ACC112 (cell line): ENCODE results near the gene MAPK12.
"Not testable (repeated sequence)": the region's sequence is repeated elsewhere in the genome, so short reads cannot be mapped to it uniquely, and the experiment has no call there.

ENCODE experiments used
- H2AFZ ChIP-seq: fragments of 200-600 bp; sonication (generic); one replicate; pipeline ENCODE4 v1.6.0; 2017; ENCODE audit warnings: antibody characterized with exemption, low read length; ENCODE audit not compliant: unreplicated experiment
- H3K27ac ChIP-seq: fragments of 200-600 bp; sonication (generic); 2 replicates; pipeline ENCODE4 v1.5.1; 2014; ENCODE audit warnings: low read depth, mild to moderate bottlenecking, antibody characterized with exemption, low read length, moderate library complexity
- H3K27me3 ChIP-seq: fragments of 200-600 bp; sonication (generic); 2 replicates; pipeline ENCODE4 v1.6.1; 2014; ENCODE audit warnings: mild to moderate bottlenecking, antibody characterized with exemption, low read length, moderate library complexity, mixed read lengths; ENCODE audit not compliant: insufficient read depth
- H3K36me3 ChIP-seq: fragments of 200-600 bp; sonication (generic); 2 replicates; pipeline ENCODE4 v1.6.1; 2016; ENCODE audit warnings: mild to moderate bottlenecking, antibody characterized with exemption, low read length, moderate library complexity, mixed read lengths; ENCODE audit not compliant: insufficient read depth
- H3K4me1 ChIP-seq: fragments of 200-600 bp; sonication (generic); one replicate; pipeline ENCODE4 v1.6.1; 2016; ENCODE audit warnings: low read length, mixed read lengths; ENCODE audit not compliant: insufficient read depth, unreplicated experiment, control insufficient read depth
- H3K4me3 ChIP-seq: fragments of 200-600 bp; sonication (generic); 2 replicates; pipeline ENCODE4 v1.5.1; 2014; ENCODE audit warnings: mild to moderate bottlenecking, low read depth, low read length
- H3K79me2 ChIP-seq: fragments of 200-600 bp; sonication (generic); one replicate; pipeline ENCODE4 v1.6.0; 2016; ENCODE audit warnings: low read length; ENCODE audit not compliant: control insufficient read depth, unreplicated experiment, insufficient read depth

MAPK12 gene

DNA sequence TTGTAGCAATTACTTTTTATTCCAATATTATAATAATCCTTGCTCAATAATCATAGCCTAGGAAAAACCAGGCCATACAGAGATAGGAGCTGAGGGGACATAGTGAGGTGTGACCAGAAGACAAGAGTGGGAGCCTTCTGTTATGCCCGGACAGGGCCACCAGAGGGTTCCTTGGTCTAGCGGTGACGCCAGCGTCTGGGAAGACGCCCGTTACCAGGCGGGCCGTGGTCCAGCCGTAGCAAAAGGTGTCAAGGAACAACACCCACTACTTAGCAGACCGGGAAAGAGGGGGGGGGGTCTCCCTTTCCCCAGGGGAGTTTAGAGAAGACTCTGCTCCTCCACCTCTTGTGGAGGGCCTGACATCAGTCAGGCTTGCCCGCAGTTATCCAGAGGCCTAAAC is 11.9 kb upstream of the MAPK12 start:
- not testable (repeated sequence) for H3K79me2 ChIP-seq, H2AFZ ChIP-seq, H3K27ac ChIP-seq, H3K4me3 ChIP-seq, H3K36me3 ChIP-seq, H3K27me3 ChIP-seq
- peaks cover 15% of the 10 kb centered on the region for H3K4me1 ChIP-seq

DNA sequence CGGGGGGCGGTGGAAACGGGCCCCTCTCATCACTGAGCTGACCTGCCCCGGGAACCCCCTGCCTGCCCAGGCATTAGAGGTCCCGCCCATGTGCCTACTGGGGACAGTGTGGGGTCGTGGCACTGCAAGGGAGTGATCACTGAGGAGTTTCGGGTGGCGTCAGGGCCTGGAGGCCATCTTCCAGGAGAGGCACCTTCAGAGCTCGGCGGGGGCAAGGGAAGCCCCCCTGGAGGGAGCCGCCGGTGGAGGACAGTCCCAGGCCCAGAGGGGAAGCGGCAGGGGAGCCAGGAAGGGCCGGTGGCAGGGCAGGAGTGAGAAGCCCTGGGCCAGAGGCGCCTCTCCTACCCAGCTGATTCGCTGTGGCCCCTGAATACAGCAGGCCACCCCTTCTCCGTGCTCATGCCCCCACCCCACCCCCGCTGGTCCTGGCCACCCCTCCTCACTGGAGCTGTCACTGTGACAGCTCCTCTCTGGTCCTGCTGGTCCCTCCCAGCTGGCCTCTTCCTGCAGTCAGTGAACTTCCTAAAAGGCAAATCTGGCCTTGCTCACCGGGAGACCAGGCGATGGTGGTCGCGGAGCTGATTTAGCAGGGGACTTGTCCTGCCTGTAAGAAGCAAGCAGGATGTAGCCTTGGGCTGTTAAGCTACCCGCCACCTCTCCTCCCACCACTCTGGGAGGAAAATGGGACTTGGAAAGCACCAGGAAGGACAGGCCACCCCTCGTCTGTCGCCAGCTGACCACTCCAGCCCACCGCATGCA is 10.7 kb upstream of the MAPK12 start:
- no peaks in the 10 kb centered on the region for H3K27me3 ChIP-seq
- peaks cover 20% of the 10 kb centered on the region for H3K4me1 ChIP-seq
- H2AFZ ChIP-seq, result no peak overlapping the region
- no peaks in the 10 kb centered on the region for H3K79me2 ChIP-seq
- H3K27ac ChIP-seq, result no peak overlapping the region
- H3K36me3 ChIP-seq, result no peaks in the 10 kb centered on the region; the same call in 1 of the 2 replicates
- no peak overlapping the region for H3K4me3 ChIP-seq

DNA sequence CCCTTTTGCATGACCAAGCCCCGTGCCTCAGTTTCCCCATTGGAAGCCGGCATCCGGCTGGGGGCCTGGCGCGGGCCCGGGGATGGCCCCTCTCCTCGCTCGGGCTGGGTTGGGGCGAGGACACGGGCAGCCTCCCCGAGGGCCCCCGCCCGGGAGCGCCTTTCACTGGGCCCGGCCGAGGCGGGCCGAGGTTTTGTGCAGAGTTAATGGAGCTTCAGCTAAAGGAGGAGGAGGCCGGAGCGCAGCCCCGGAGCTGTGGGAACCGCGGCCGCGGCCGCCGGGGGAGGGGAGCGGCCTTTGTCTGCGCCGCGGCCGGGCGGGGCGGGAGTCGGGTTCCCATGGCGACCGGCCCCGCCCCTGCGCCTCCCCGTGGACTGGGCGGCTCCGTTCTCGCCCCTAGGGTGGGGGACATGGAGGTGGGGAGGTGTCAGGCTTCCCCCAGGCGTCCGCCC is 10.1 kb upstream of the MAPK12 start:
- H3K27me3 ChIP-seq, result no peaks in the 10 kb centered on the region
- H3K4me3 ChIP-seq, result peak overlapping the region; percentile 78
- H3K79me2 ChIP-seq, result no peaks in the 10 kb centered on the region
- peaks cover 20% of the 10 kb centered on the region for H3K4me1 ChIP-seq
- H2AFZ ChIP-seq, result no peak overlapping the region
- H3K27ac ChIP-seq, result no peak overlapping the region
- H3K36me3 ChIP-seq, result no peaks in the 10 kb centered on the region; the same call in 1 of the 2 replicates

DNA sequence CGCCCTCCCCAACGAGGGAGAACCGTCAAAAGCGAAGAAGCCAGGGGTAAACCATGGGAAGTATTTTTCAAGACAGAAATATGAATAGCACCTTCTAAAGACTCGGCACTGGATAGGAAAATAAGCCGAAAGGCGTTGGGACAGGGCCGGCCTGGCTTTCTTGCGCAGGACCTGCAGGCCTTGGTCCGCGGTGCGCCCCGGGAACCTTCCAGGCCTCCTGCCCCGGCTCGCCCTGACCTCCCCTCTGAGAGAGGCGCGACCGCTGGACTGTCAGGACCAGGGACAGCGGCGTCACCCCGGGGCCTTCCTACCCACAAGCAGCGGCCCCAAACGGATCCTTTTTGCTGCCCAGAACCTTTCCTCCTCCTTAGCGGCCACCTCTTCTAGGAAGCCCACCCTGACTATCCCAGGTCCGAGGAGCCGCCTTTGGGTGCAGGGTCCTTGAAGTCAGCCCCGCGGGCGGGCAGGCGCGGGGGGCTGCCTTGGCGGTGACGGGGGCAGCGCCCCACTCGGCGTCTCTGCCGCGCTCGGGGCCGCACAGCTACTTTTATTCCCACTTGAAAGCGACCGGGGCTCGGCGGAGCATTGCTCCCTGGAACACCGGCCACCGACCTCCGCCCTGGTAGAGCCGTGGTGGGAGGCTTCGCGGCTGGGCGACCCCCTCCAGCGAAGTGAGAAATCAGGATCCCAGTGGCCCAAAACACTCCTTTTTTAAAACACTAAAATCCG is 9.3 kb upstream of the MAPK12 start:
- Histone ChIP-seq H3K4me1 (peaks cover 20% of the 10 kb centered on the region), H3K27ac (no peak overlapping the region), H3K4me3 (peak overlapping the region; percentile 78), H3K27me3 (no peaks in the 10 kb centered on the region), H3K36me3 (no peaks in the 10 kb centered on the region), H3K79me2 (no peaks in the 10 kb centered on the region), H2AFZ (no peak overlapping the region)

DNA sequence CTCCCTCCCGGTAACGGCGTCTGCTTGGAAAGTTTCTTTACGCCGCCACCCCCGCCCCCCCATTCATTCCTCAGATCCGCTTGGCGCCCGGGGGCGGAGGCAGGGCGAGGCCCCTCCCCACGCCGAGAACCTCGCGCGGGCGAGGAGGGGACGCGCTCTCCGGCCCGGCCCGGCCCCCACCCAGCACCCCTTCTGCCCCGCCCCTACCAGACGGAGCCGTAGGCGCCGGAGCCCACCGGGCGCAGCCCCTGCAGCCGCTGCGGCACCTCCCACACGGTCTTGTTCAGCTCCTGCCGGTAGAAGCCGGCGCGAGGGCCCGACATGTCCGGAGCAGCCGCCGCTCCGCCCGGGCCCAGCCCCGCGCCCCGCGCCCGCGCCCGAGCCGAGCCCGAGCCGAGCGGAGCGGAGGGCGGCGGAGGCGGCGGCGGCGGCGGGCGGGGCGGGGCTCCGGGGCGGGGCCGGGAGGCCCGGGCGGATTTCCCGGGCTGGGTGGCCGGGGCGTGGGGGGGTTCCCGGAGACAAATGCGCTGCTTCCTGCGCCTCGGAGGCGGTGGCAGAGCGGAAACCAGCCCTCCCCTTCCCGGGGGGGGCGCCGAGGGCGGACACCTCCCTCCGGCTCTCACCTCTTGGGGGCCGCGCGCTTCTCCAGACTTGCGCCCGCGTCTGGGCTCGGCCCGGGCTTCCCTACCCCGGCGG is 8.6 kb upstream of the MAPK12 start, which contains the start of gene MAPK11:
Gene MAPK11, minus strand, starts transcription at position 411 of the 696 bp plus-strand sequence. Its CDS starts 88 bp downstream, at position 323.
- Histone ChIP-seq H3K27me3 (no peaks in the 10 kb centered on the region), H3K4me1 (peaks cover 20% of the 10 kb centered on the region), H3K79me2 (no peaks in the 10 kb centered on the region), H3K4me3 (peak within 1 kb of the TSS; percentile 78), H3K36me3 (no peaks in the 10 kb centered on the region), H3K27ac (no peak within 1 kb of the TSS), H2AFZ (peak within 1 kb of the TSS; percentile 50)

DNA sequence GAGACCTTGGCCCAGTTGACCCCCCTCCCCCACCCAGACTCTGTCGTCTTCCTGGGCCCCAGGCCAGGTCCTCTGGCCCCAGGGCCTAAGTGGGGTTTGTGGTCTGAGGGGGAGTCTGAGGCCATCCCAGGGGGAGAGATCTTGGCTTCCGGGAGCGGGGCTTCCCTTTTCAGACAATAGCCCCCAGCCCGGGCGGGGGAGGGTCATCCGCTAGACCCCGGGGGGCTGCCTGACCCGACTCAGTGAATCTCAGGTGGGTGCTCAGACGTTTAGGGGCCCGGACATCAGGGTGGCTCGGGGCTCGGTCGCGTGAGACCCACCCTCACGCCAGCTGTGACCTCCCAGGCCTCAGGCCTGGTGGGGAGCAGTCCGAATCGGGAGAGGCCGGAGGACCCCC is 8.1 kb upstream of the MAPK12 start:
- Histone ChIP-seq H2AFZ (peak overlapping the region; percentile 50), H3K4me3 (peak overlapping the region; percentile 73), H3K4me1 (peaks cover 20% of the 10 kb centered on the region), H3K79me2 (no peaks in the 10 kb centered on the region), H3K27me3 (no peaks in the 10 kb centered on the region), H3K36me3 (no peaks in the 10 kb centered on the region), H3K27ac (no peak overlapping the region)

DNA sequence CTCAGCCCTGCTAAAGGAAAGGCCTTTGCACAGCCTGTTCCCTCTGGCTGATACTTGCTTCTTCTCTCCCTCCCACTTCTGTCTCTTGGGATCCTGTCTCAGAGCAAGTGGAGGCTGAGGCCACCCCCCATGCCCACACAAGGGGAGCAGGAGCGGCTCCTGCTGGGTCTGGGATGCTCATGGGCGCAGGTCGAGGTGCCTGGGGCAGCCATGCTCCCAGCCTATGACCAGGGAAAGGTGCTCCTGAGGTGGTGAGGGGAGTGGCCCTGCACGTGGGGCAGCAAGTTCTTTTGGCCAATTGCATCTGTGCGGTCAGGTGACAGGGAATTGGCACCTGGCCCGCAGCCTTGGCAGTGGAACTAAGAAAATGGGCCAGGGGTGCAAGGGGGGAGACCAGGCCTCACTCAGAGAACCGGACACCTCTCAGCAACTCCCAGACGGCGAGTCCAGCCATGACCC is 7.2 kb upstream of the MAPK12 start:
- H3K27ac ChIP-seq, result no peak overlapping the region
- H3K27me3 ChIP-seq, result no peaks in the 10 kb centered on the region

DNA sequence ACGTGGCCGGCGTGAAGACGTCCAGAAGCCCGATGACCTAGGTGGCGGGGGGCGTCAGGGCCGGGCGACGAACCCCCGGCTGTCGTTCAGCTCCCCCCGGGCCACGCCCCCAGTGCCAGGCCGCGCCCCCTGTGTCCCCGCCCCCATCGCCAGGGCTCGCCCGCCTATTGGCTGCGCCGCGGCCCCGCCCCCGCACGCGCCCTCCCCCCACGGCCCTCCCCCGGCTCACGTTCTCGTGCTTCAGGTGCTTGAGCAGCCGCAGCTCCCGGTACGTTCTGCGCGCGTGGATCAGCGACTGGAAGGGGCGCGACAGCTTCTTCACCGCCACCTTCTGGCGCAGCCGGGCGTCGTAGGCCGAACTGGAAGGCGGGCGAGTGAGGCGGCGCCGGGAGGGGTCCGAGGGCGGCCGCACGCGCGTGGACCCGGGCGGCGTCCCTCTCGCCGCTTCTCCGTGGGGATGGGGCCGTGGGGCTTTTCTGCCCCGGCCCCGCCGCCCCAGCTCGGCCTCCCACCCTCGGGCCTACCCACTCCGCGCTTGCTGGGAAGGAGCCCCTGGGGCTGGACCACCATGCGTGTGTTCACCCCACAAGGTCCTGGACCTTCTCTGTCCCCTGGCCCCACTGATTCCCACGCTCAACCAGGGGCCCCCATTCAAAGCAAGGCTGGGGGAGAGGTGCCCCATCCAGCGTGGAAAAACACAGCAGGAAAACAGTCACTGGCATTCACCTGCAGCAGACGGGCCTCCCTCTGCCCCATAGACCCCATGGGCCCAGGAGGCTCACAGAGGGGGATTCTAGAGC is 6.3 kb upstream of the MAPK12 start:
- H3K36me3 ChIP-seq, result no peaks in the 10 kb centered on the region
- H3K27ac ChIP-seq, result no peak overlapping the region
- no peaks in the 10 kb centered on the region for H3K79me2 ChIP-seq
- peak overlapping the region; percentile 57 for H3K4me3 ChIP-seq
- H3K27me3 ChIP-seq, result no peaks in the 10 kb centered on the region
- peaks cover 25% of the 10 kb centered on the region for H3K4me1 ChIP-seq
- H2AFZ ChIP-seq, result no peak overlapping the region

More for the DNA sequence above, 7.2 kb upstream of the MAPK12 start:
- Histone ChIP-seq H3K36me3 (no peaks in the 10 kb centered on the region), H3K4me3 (no peak overlapping the region; the same call in 1 of the 2 replicates), H2AFZ (no peak overlapping the region), H3K4me1 (peaks cover 20% of the 10 kb centered on the region), H3K79me2 (no peaks in the 10 kb centered on the region)

DNA sequence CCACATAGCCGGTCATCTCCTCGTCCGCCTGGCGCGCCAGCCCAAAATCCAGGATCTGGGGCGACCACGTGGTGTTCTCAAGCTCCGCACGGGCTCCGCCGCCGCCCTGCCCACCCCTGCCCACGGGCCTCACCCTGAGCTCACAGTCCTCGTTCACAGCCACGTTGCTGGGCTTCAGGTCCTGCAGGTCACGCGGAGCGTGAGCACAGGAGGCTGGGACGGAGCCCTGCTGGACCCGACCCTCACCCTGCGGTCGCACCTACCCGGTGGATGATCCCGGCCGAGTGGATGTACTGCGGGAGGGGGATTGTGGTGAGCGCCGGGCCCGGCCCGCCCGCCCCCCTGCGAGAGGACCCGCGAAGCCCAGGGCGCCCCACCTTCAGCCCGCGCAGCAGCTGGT is 5.5 kb upstream of the MAPK12 start:
- peaks cover 33% of the 10 kb centered on the region for H3K4me1 ChIP-seq

More for the DNA sequence above, 5.5 kb upstream of the MAPK12 start:
- Histone ChIP-seq H3K27ac (no peak overlapping the region), H2AFZ (no peak overlapping the region), H3K36me3 (no peaks in the 10 kb centered on the region), H3K79me2 (no peaks in the 10 kb centered on the region), H3K4me3 (no peak overlapping the region), H3K27me3 (no peaks in the 10 kb centered on the region)
